Hematopoietic multipotent progenitor cell (in vitro differentiated cells): ENCODE data around the gene DNAH1. TPM values are rescaled to one million over a fixed set of nuclear protein-coding genes. Genes with fewer than 3 reads are reported as not detected.

ENCODE experiments used
- DNase-seq, 3 donors: peaks; one replicate each; pipeline ENCODE4 v3.0.0-alpha.2; 2011 to 2015; ENCODE audit warnings: low read depth in 2 of 3, low spot score in 2 of 3
- total RNA-seq: library from RNA; depleted of rRNA; stranded (reverse); fragments of >200 nt; gene quantifications from one replicate; pipeline ENCODE4 v1.2.3, GENCODE V29; 2012

The DNAH1 gene
- total RNA-seq, 1 donor: 47.1 TPM

GRCh38 chr3:52384019-52384761 lies 68.1 kb downstream of the DNAH1 start:
- no peak for DNase-seq

- peak in 2 of 3 donors; percentile 37 to 47 for DNase-seq
These were observed 69.0 kb downstream of the DNAH1 start for GRCh38 chr3:52385157-52385556.

GRCh38 chr3:52387481-52387880 lies 71.4 kb downstream of the DNAH1 start:
- DNase-seq: no peak

- DNase-seq: no peak
These were observed 72.3 kb downstream of the DNAH1 start for GRCh38 chr3:52388348-52388821.

- no peak for DNase-seq
These were observed 72.8 kb downstream of the DNAH1 start for GRCh38 chr3:52388933-52389332.

GRCh38 chr3:52391096-52391495 lies 75.0 kb downstream of the DNAH1 start:
- no peak for DNase-seq

GRCh38 chr3:52392216-52392930 lies 76.3 kb downstream of the DNAH1 start:
- no peak for DNase-seq

GRCh38 chr3:52393131-52393807 lies 77.2 kb downstream of the DNAH1 start:
- DNase-seq: no peak

- DNase-seq: no peak
These were observed 78.0 kb downstream of the DNAH1 start for GRCh38 chr3:52393959-52394670.

GRCh38 chr3:52394751-52395502 lies 78.8 kb downstream of the DNAH1 start:
- DNase-seq: no peak

- DNase-seq: no peak
These were observed 79.4 kb downstream of the DNAH1 start for GRCh38 chr3:52395503-52395865.

- DNase-seq: no peak
These were observed 80.1 kb downstream of the DNAH1 start for GRCh38 chr3:52396011-52396906.

- DNase-seq: no peak
These were observed 80.9 kb downstream of the DNAH1 start for GRCh38 chr3:52396907-52397591.

GRCh38 chr3:52397676-52398399 lies 81.7 kb downstream of the DNAH1 start:
- DNase-seq: no peak

GRCh38 chr3:52398670-52399081 lies 82.6 kb downstream of the DNAH1 start:
- DNase-seq: no peak

GRCh38 chr3:52399131-52399530 lies 83.0 kb downstream of the DNAH1 start:
- DNase-seq: no peak

- DNase-seq: no peak
These were observed 83.5 kb downstream of the DNAH1 start for GRCh38 chr3:52399593-52399992.

GRCh38 chr3:52400275-52400793 lies 84.2 kb downstream of the DNAH1 start:
- DNase-seq: no peak
